HG03280 (cell line): ENCODE results near the gene CALHM5.

Source experiments
- ATAC-seq: cut with Tn5 transposase; IDR thresholded peaks from one replicate; pipeline ENCODE4 v1.9.1; 2021; ENCODE audit warnings: mild to moderate bottlenecking, moderate library complexity; ENCODE audit not compliant: unreplicated experiment

The CALHM5 gene

DNA sequence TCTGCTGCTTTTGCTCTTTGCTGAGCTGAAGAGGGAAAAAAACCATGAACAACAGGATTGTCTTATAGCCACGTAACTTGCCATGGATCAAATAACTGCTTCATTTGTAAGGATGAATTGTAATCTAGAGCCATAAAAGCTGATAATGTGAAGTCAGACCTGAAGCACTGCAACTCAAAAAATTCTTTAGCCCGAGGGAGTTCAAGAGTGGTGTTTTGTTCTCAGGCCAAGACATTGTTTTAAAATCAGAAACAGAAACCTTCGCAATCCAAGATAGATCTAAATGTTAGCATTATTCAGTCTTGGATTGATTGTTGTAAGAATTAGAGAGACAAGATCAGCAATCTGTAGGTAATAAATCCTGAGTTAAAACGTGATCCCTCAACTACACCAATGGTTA is 34.2 kb downstream of the CALHM5 start, which contains the start of gene TRAPPC3L:
TSS of gene TRAPPC3L (minus strand) at position 34 of the 400 bp plus-strand sequence. CDS start 170 bp downstream, outside the sequence.
- ATAC-seq: no peak

DNA sequence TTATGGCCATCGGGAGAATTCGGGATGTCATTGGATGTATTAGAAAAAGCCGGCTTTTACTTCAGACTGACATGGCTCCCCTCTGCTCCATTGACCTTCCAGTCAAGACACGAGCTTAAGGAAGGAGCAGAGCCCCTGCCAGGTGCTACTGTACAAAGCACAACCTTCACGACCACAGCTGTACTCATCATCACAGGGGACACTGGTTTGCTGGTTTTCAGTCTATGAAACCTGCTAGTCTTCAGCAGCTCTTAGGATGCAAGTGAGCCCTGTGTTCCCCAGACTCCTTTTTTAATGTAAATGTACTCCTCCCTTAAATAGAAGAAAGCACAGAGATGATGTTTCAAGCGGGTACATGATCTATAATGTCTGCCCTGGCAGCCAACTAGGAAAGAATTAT is 35.9 kb downstream of the CALHM5 start:
- ATAC-seq: no peak

DNA sequence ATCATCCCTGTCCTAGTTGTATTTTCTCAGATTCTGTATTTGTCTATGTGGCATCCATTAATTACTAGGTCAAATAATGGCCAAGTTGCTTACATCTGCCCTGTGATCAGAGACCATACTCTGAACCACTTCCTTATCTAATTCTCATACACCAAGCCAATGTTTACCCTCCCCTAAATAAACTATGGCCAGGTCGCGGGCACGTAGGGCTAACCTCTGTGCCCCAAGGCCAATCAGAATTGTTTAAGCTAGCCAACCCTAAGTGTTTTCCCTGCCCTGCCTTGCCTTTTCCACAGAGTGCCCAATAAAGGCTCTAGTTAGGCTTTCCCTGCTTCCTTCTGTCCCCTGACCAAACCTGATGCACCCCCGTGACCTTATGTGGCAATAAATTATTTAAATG is 39.4 kb downstream of the CALHM5 start:
- no peak for ATAC-seq

DNA sequence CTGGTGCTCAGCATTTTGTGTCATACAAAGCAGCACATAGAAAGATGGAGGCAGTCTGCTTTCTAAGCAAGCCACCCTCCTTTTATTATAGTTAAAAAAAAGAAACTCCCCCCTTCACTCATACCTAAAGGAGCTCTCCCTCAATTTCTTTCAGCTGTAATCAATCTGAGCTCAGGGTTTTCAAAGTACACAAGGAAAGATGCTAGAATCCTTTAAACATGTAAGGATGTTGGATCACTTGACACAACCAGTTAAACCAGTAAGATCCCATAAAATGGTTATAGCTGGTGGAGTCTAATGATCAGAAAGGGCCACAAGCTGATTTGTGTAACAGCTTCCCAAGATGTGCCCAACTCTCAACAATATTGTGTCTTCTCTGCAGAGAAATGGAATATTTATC is 42.0 kb downstream of the CALHM5 start, which contains the start of gene CALHM4:
TSS of gene CALHM4 (plus strand) at position 301 of the 400 bp plus-strand sequence. CDS start at position 344, 43 bp downstream.
- no peak for ATAC-seq

DNA sequence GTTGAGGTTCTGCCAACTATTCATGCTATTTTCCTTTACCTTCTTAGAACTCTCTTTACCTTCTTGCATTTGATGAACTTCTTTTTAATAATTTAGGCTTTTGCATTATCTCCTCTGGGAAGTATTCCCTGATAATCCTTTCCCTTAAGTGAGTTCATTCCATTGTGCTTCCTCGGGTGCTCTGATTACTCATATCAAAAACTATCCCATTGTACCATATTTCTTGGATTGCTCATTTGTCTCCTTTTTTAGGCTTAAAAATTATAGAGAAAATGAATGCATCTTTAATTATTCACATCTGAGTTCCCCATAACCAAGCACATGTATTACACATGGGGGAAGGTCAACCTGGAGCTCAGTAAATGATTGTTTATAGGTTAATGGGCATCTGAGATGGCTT is 44.6 kb downstream of the CALHM5 start:
- no peak for ATAC-seq

DNA sequence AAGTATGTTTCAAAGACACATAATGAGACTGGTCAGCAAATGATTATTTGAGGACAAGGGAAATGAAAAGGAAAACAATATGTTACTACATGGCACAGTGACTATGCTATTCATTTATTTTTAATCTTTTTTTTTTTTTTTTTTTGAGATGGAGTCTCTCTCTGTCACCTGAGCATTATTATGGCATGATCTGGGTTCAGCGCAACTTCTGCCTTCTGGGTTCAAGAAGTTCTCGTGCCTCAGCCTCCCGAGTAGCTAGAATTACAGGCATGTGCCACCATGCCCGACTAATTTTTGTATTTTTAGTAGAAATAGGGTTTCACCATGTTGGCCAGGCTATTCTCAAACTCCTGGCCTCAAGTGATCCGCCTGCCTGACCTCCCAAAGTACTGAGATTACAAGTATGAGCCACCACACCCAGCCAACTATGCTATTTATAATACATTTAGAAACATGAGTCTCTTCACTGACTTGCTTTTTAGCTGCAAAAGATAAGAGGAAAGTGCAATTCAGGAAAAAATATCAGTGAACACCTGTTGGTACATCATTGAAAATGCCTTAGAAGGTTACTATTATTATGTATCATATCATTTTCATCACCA is 45.5 kb downstream of the CALHM5 start:
- no peak for ATAC-seq

DNA sequence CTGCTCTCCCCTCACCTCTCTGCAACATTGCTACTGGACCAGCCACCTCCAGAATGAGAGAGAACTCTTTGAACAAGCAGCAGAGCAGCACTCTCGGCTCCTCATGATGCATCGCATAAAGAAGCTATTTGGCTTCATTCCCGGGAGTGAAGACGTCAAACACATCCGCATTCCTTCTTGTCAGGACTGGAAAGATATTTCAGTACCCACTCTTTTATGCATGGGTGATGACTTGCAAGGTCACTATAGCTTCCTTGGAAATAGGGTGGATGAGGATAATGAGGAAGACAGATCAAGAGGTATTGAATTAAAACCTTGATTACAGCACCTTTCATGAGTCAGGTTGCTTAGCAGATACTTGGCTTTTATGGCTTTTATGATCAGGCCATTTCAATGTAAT is 46.5 kb downstream of the CALHM5 start:
- no peak for ATAC-seq

DNA sequence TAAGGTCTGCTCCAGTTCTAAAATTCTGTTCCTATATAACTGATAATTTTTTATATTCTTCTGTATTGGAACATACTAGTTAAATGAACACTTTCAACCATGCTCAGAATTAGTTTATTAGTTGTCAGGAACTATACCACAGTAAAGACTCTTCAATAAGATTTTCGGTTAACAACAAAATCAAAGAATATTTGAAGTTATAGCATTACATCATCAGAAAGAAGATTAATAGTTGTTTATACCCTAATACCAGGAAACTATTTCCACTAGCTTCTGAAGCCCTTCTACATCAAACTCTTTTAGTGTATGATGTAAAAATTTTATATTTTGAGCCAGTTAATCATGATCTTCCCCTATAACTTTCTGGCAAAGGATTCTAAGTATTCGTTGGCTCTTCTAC is 48.7 kb downstream of the CALHM5 start:
- ATAC-seq: no peak

DNA sequence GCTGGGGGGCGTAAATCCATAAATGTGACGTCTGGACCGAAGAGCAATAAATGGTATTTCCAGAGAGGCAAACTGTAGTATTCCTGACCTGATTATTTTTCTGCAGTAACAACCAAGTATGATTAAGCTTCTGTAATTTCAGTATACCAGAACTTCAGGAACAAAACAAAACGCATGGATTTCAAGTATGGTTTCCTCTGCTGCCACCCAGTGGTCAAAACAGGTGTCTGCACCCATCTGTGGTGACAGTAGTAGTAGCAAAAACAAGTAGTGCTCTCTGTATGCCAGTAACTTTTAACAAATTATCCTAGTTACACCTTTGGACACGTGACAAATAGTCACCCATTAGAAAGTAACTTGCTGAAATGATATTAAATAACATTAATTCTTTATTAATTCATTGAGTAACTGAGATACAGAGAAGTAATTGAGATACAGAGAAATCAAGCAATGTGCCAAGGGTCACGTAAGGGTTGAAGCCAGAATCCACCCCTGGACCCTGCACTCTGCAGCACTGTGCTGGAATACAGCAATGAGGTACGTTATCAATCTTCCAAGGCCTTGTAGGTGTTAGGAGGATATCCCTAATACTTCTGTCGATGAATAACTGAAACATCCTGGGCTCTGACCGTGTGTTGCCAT is 50.1 kb downstream of the CALHM5 start:
- peak; percentile 54 for ATAC-seq

DNA sequence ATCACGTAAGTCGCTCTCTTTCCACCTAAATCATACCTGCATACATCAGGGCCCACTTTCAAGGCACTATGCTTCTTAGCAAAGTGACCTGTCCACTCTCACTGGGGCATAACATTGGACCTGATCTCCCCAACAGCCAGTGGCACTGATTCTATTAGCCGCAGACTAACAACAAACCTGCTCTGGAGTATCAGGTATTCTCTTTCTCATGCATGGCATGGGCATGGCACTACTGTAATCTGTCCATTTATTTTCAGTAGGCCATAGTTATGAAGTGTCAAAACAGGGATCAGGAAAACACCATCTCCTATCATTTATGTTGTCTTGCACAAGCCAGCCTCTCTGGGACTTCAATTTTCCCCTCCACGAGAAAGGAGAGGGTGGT is 50.6 kb downstream of the CALHM5 start:
- ATAC-seq: no peak

DNA sequence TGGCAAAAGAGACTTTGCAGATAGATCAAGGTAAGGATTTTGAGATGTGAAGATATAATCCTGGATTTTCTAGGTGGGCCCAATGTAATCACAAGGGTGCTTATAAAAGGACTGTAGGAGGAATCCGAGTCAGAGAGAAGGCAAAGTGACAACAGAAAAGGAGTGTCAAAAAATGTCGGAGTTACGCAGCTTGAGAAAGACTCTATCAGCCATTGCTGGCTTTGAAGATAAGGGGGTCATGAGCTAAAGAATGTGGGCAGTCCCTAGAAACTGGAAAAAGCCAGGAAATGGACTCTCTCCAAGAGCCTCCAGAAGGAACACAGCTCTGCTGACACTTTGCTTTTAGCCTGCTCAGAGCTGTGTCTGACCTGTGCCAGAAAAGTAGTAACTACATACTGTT is 51.2 kb downstream of the CALHM5 start:
- no peak for ATAC-seq

DNA sequence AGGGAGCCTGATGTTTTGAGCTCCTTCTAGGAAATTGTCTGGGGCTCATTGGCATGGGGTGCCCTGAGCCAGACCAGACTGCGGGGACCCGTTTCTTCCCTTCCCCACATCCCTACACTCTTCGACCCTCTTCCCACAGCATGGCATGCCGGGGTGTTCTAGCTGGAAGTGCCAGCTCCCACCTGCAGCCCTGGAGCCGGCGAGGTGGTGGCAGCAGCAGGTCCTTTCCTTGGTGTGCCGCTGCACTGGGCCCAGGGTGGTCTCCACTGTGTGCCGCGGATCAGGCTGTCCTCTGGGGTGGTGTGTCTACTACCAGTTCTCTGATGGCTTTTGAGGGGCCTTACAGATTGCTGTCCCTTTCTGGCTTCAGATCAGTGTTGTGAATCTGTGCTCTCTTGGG is 52.4 kb downstream of the CALHM5 start:
- no peak for ATAC-seq

DNA sequence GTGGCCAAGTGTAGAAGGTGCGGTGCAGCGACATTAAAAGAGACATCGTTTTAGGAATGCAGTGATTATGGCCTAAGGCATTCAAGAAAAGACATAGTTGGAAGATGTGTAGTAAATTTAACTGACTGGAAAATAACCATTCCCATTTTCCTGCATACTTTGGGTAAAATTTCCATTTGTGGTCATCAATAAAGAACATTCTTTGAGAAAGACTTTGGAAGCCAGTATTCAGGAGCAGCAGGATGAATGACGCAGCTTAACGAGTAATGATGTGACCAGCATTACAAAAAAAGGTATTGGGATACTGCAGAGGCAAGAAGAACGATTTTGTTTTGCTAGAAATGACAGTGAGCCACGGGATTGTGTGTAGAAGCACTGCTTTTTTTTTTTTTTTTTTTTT is 52.9 kb downstream of the CALHM5 start:
- ATAC-seq: no peak

DNA sequence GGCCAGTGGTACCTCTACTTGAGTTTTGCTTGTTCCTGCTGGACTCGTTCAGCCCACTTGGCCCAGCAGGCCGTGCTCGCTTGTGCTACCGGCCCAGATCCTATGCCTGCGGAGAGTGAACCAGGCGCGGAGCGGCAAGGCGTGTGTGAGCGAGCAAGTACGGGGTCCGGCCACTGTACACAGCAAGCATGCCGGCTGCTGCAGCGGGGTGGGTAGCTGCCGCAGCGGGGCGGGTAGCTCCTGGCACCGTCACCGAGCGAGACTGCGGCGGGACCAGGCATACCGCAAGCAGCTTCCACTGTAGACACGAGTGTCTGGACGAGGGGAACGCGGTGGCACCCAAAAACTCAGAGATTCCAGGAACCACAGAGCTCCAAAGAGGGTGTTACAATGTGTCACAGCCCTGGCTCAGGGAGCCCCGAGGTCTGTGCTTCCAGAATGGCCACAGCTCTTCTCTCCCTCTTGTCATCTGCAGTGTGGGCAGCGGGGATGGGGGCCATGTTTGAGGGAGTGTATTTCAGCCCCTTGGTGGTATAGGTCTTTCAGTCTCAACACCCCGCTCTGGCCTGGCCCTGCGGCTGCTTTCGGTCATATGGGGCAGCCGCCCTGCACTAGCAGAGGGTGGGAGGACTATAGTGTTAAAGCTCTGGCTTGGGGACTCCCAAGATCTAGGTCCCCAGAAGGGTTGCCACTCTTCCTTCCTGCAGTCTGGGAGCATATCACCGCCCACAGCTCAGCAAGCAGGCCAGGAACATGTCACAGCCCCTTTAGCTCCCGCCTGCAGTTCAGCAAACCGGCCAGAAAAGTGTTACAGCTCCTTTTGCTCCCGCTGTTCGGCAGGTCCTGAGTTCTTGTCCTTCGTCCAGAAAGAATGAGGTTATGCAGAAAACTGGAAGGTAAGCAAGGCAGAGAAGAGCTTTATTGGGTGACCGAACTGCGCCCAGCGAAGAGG is 53.8 kb downstream of the CALHM5 start:
- ATAC-seq: no peak

DNA sequence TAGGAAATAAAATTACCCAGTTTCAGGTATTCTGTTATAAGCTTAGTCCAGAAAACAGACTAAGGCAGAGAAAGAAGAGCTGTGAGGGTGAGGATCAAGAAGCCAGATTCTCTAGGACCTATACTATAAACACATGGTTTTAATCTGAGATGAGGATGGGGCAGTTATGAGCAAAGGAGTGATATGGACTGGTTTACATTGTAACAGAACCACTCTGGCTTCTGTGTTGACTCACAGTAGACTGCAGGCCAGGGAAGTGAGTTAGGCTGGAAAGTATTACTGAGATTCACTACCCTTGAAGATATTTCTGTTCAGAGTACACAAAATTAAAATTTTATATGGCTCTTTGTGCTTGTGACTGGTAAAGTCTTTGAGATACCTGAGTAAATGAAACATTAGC is 56.7 kb downstream of the CALHM5 start:
- no peak for ATAC-seq

DNA sequence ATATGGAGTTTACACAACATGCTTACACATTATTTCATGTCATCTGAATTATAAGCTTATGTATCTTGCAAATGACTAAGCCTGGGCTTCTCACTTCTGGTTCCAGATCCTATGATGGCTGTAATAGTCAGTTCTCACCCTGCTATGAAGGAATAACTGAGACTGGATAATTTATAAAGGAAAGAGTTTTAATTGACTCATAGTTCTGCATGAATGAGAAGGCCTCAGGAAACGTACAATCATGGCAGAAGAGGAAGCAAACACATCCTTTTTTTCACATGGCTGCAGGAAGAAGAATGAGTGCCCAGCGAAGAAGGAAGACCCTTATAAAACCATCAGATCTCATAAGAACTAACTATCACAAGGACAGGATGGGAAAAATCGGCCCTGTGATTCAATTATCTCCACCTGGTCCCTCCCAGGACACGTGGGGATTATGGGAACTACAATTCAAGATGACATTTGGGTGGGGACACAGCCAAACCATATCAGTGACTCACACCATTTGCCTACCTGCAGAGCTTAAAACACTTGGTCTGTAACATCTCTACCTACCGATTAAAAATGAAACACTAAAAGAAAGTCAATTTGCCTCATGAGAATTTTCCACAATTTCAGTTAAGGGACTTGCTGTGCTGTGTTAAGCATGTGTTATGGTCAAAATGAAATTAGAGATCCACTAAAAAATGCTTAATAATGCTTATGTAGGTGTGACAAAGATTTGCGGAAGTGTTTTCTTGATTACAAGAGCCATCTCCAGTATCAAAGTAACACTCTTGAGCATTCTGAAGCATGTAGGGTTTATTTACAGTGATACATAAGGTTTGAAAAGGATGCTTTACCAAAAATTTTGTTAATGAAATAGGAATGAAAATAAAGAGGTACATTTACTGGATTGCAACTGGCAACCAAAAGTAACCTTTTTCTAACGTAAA is 57.6 kb downstream of the CALHM5 start:
- no peak for ATAC-seq

DNA sequence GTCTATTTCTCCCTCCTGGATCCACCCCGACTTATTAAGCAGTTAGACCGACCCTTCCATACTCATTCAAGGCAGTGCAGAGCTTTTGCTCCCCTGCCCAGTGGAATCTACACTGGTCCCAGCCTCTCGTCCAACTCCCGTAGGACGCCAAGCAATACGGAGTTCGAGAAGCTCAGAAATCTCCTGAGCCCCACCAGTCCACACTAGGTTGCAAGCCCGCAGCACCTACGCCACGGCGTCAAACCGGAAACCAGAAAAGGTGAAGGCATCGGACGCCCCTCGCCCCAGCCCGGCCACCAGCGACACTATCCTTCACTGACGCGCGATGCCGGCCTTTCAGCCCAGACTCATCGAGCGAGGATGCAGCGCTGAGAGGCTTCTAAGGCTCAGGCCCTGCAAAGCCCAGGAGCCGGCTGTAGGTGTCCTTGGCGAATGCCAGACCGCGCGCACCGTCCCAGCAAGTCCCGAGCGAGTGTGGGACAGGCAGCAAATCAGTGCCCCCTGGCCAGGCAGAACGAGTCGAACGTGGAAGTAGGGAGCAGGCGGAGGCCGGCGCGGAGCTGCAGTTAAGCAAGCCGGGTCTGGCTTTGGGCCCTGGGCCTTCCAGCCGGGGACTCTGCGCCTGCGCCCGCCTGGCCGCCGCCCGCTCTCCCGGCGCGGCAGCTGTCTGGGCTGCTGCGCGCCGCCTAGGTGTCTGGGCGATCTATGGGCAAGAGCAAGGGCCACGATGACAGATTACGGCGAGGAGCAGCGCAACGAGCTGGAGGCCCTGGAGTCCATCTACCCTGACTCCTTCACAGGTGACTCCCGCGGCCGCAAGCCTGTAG is 59.6 kb downstream of the CALHM5 start, which contains the start of gene RWDD1:
TSS of gene RWDD1 (plus strand) at position 649 of the 827 bp plus-strand sequence. CDS start at position 728, 79 bp downstream.
- ATAC-seq: peak; percentile 91

DNA sequence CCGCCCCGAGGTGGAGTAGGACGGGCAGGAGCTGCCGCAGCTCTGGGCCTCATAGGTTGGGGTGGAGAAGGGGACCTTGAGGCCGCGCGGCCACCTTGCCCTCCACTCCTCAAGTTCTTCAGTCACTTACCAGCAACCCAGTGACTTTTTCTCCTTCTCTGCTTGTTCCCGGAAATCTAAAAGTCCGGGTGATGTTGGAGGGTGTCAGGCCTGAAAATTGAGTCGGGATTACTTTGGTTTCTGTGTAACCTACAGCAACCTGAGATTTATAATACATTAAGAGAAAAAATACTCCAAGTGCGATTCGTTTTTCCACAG is 60.2 kb downstream of the CALHM5 start:
- no peak for ATAC-seq

DNA sequence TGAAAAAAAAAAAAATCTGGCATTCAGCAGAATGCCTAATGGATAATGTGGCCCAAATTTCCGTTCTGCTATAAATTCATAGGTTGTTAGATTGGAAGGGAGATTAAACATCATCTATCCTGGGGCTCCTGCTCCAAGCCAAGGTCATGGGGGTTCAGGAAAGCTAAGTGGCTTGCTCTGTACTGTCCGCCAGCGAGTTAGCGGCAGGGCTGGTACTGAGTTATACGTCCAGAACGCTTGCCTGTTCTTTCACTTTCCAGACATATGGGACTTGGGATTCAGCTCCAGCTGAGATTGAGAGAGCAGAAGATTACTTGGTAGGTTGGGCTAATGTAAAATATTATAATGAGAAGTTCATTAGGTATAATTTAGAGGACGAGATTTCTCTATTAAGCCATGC is 60.7 kb downstream of the CALHM5 start:
- no peak for ATAC-seq
